ENCODE data around the gene MYO1A.

- no peak; the same call in 1 of the 2 replicates for TF ChIP-seq POLR2AphosphoS5 (IDR thresholded peaks at IDR 0.05; ENCODE audit: low read depth, low read length)
- peak; percentile 62 for TF ChIP-seq POLR2A (IDR thresholded peaks at IDR 0.05; ENCODE audit: low read depth, low read length)
- 0 out of 2 replicates have a peak, but pooled peaks have one; percentile 64 for TF ChIP-seq TAF1 (IDR thresholded peaks at IDR 0.05; ENCODE audit: low read depth, low read length)
- TF ChIP-seq SPI1 (IDR thresholded peaks at IDR 0.05; ENCODE audit: low read depth, low read length): peak; percentile 59
- TF ChIP-seq PAX5 (IDR thresholded peaks at IDR 0.05; ENCODE audit: insufficient read depth, low read length, severe bottlenecking): no peak
Observed at GRCh38 chr12:57093415-57094207, 43.7 kb upstream of the MYO1A start.

Measured in GM12891 (cell line).